SK-N-MC (cell line): ENCODE data around the gene CSNK1E.

Experiments
- EZH2 ChIP-seq: fragments of 200-600 bp; sonication (generic); IDR thresholded peaks from one replicate; pipeline ENCODE4 v1.6.1; 2017; ENCODE audit warnings: antibody characterized with exemption
- FOXP2 ChIP-seq: optimal IDR thresholded peaks from 2 replicates; pipeline ENCODE3; 2011; ENCODE audit warnings: mild to moderate bottlenecking, moderate library complexity; ENCODE audit not compliant: insufficient read depth; ENCODE audit errors: extremely low read length, control extremely low read depth
- POLR2AphosphoS5 ChIP-seq: IDR thresholded peaks from 2 replicates; pipeline ENCODE4 v1.6.1; 2012; ENCODE audit warnings: mild to moderate bottlenecking, low read depth, low read length, borderline replicate concordance

GRCh38 chr22:38273135-38273826 lies 44.0 kb downstream of the CSNK1E start:
- TF ChIP-seq POLR2AphosphoS5 (no peak), EZH2 (no peak), FOXP2 (no peak)
